Thyroid gland (tissue), 4 donors: ENCODE data around the gene IFNG. TPM values are rescaled to one million over a fixed set of nuclear protein-coding genes. Genes with fewer than 3 reads are reported as not detected.

Source experiments
- DNase-seq, 2 donors: peaks; one replicate each; pipeline ENCODE4 v3.0.0-alpha.2; 2019
- H3K27ac ChIP-seq, 3 donors: fragments of 200-600 bp; sonication (generic); 1 replicate in 2 of 3; 2 replicates in 1 of 3; pipeline ENCODE4 v1.5.1; 2016 to 2019; ENCODE audit warnings: mild to moderate bottlenecking in 1 of 3, moderate library complexity in 1 of 3
- H3K27me3 ChIP-seq: fragments of 200-600 bp; sonication (generic); one replicate; pipeline ENCODE4 v1.5.1; 2019
- H3K36me3 ChIP-seq, 2 donors: fragments of 200-600 bp; sonication (generic); one replicate each; pipeline ENCODE4 v1.5.1; 2016 to 2019
- H3K4me1 ChIP-seq, 2 donors: fragments of 200-600 bp; sonication (generic); one replicate each; pipeline ENCODE4 v1.5.1; 2017 to 2019
- H3K4me3 ChIP-seq, 3 donors: fragments of 200-600 bp; sonication (generic); replicated peaks in 1 of 3; 1 replicate in 2 of 3; 2 replicates in 1 of 3; pipeline ENCODE4 v1.5.1; 2016; ENCODE audit warnings: mild to moderate bottlenecking in 1 of 3
- H3K9me3 ChIP-seq: fragments of 200-600 bp; sonication (generic); one replicate; pipeline ENCODE4 v1.5.1; 2017
- CTCF ChIP-seq, 6 experiments: fragments of 200-600 bp in 3 of 6; fragments of 450-650 bp in 3 of 6; sonication (generic) in 3 of 6; IDR thresholded peaks; one replicate each; pipeline ENCODE4 v1.5.1; 2016 to 2019; ENCODE audit warnings: antibody characterized with exemption in 6 of 6, mild to moderate bottlenecking in 2 of 6, inconsistent platforms in 1 of 6, moderate library complexity in 1 of 6
- POLR2A ChIP-seq, 2 donors: fragments of 450-650 bp; IDR thresholded peaks; one replicate each; pipeline ENCODE4 v1.6.1; 2017; ENCODE audit warnings: antibody characterized with exemption in 2 of 2, mild to moderate bottlenecking in 2 of 2, moderate library complexity in 1 of 2
- WGBS, 2 donors: methylation state at CpG; one replicate each; pipeline ENCODE4 v1.1.5; 2017; 5-methylcytosine and 5-hydroxymethylcytosine counted together
- intact Hi-C: fragments of 100-400 bp; cut with DNase I; formaldehyde crosslinking; loops from one replicate; pipeline ENCODE4 v1.15.1; 2023
- total RNA-seq, 4 donors: library from RNA; depleted of rRNA; stranded (reverse); fragments of >200 nt; gene quantifications; one replicate each; pipeline ENCODE4 v1.2.3, GENCODE V29; 2016

The IFNG gene
- total RNA-seq, 4 donors from 2014 or later: not detected

GRCh38 chr12:68169213-68169889 lies 9.8 kb upstream of the IFNG start:
- Histone ChIP-seq H3K9me3 (no peaks in the 10 kb centered on the region), H3K4me3 (no peak overlapping the region), H3K27ac (no peak overlapping the region), H3K4me1 (no peaks in the 10 kb centered on the region), H3K27me3 (no peaks in the 10 kb centered on the region), H3K36me3 (no peaks in the 10 kb centered on the region)
- no peak for TF ChIP-seq CTCF (IDR thresholded peaks at IDR 0.05)
- no peak for TF ChIP-seq POLR2A (IDR thresholded peaks at IDR 0.05)
- no peak for DNase-seq
- 91 to 100% methylated on average over 1 of the region's 1 CpG for whole genome bisulfite sequencing, 2 donors
- intact Hi-C loops: no loop called here

- no peak for DNase-seq
- no peaks in the 10 kb centered on the region for H3K27me3 ChIP-seq
- 66 to 85% methylated on average over 5 of the region's 5 CpGs for WGBS, 2 donors
- intact Hi-C loops: no loop called here
- no peak for TF ChIP-seq POLR2A (IDR thresholded peaks at IDR 0.05)
- no peak for TF ChIP-seq CTCF (IDR thresholded peaks at IDR 0.05)
- no peak overlapping the region for H3K27ac ChIP-seq
- H3K4me3 ChIP-seq: no peak overlapping the region
- no peaks in the 10 kb centered on the region for H3K36me3 ChIP-seq
- H3K4me1 ChIP-seq: no peaks in the 10 kb centered on the region
- no peaks in the 10 kb centered on the region for H3K9me3 ChIP-seq
These were observed 6.8 kb upstream of the IFNG start for GRCh38 chr12:68166317-68166831.

GRCh38 chr12:68163560-68164081 lies 4.1 kb upstream of the IFNG start:
- no peaks in the 10 kb centered on the region for H3K9me3 ChIP-seq
- no peak for DNase-seq
- H3K4me1 ChIP-seq: no peaks in the 10 kb centered on the region
- no peaks in the 10 kb centered on the region for H3K27me3 ChIP-seq
- no peaks in the 10 kb centered on the region for H3K36me3 ChIP-seq
- no peak overlapping the region for H3K4me3 ChIP-seq
- TF ChIP-seq POLR2A (IDR thresholded peaks at IDR 0.05): no peak
- TF ChIP-seq CTCF (IDR thresholded peaks at IDR 0.05): no peak
- WGBS, 2 donors: 85 to 93% methylated on average over 4 of the region's 4 CpGs
- intact Hi-C loops: no loop called here
- no peak overlapping the region for H3K27ac ChIP-seq

GRCh38 chr12:68162374-68162773 lies 2.8 kb upstream of the IFNG start:
- no peaks in the 10 kb centered on the region for H3K27me3 ChIP-seq
- WGBS, 2 donors: 90% methylated on average over 2 of the region's 2 CpGs
- intact Hi-C loops: no loop called here

More at GRCh38 chr12:68162374-68162773, 2.8 kb upstream of the IFNG start:
- H3K36me3 ChIP-seq: no peaks in the 10 kb centered on the region
- no peak for DNase-seq
- no peaks in the 10 kb centered on the region for H3K4me1 ChIP-seq
- no peak overlapping the region for H3K4me3 ChIP-seq
- no peak for TF ChIP-seq CTCF (IDR thresholded peaks at IDR 0.05)
- TF ChIP-seq POLR2A (IDR thresholded peaks at IDR 0.05): no peak
- H3K9me3 ChIP-seq: no peaks in the 10 kb centered on the region
- H3K27ac ChIP-seq: no peak overlapping the region
